Calu3 (cell line): Measurements from ENCODE around the gene PPM1H. TPM values are rescaled to one million over a fixed set of nuclear protein-coding genes. Genes with fewer than 3 reads are reported as not detected.

Source experiments
- BruUV-seq: library from RNA; stranded (reverse); fragments of 400-500 nt; replicated peaks from 2 replicates; lab custom pipeline; 2021; lab: Mats Ljungman, UMichigan
- CTCF ChIA-PET: fragments of 300-600 bp; sonication (Branson Sonifier 250); formaldehyde crosslinking; loops from one replicate; lab custom pipeline; 2022; ENCODE audit warnings: antibody characterized with exemption; lab: Charles Lee
- DNase-seq: peaks from one replicate; pipeline ENCODE4 v3.0.0; 2022
- H3K27ac Mint-ChIP-seq: one replicate; pipeline ENCODE4 v1.8.0; 2022; ENCODE audit warnings: mixed read lengths; ENCODE audit not compliant: unreplicated experiment
- H3K27me3 Mint-ChIP-seq: one replicate; pipeline ENCODE4 v1.8.0; 2022; ENCODE audit warnings: mixed read lengths; ENCODE audit not compliant: unreplicated experiment
- H3K36me3 Mint-ChIP-seq: one replicate; pipeline ENCODE4 v1.8.0; 2022; ENCODE audit warnings: mild to moderate bottlenecking, moderate library complexity, mixed read lengths; ENCODE audit not compliant: insufficient read depth, unreplicated experiment
- H3K4me1 Mint-ChIP-seq: one replicate; pipeline ENCODE4 v1.8.0; 2022; ENCODE audit warnings: mild to moderate bottlenecking, low read depth, mixed read lengths; ENCODE audit not compliant: unreplicated experiment
- H3K4me3 Mint-ChIP-seq: one replicate; pipeline ENCODE4 v1.8.0; 2022; ENCODE audit warnings: mild to moderate bottlenecking, low read depth, moderate library complexity, mixed read lengths; ENCODE audit not compliant: unreplicated experiment
- H3K9me3 Mint-ChIP-seq: one replicate; pipeline ENCODE4 v1.8.0; 2022; ENCODE audit warnings: low read depth, mixed read lengths; ENCODE audit not compliant: unreplicated experiment
- CTCF ChIP-seq: fragments of 200-600 bp; IDR thresholded peaks from one replicate; pipeline ENCODE4 v1.8.0; 2022; ENCODE audit warnings: antibody characterized with exemption; ENCODE audit not compliant: unreplicated experiment
- intact Hi-C: fragments of 100-400 bp; cut with micrococcal nuclease; formaldehyde crosslinking; loops from one replicate; pipeline ENCODE4 v1.10.0; 2022; ENCODE audit not compliant: unreplicated experiment
- total RNA-seq: library from RNA; stranded (reverse); gene quantifications from 2 replicates; pipeline ENCODE4 v1.2.3, GENCODE V29; 2022

PPM1H gene
- total RNA-seq, 1 experiment from 2014 or later = 36.7 TPM

- Mint-ChIP-seq H3K27me3 (no peaks in the 10 kb centered on the region), H3K4me1 (peaks cover 23% of the 10 kb centered on the region), H3K27ac (no peak overlapping the region), H3K9me3 (no peaks in the 10 kb centered on the region), H3K36me3 (no peaks in the 10 kb centered on the region), H3K4me3 (no peak overlapping the region)
- no peak for DNase-seq
- CTCF ChIA-PET = no interaction called here
- BruUV-seq = no TSS peak
- no peak for TF ChIP-seq CTCF
- intact Hi-C loops = loop anchor here (5.0 kb wide), 1 partner anchor 33 kb away; no protein-coding TSS in a partner anchor
Measured at GRCh38 chr12:62925680-62926079, 9.3 kb downstream of the PPM1H start.

- peaks cover 25% of the 10 kb centered on the region for H3K4me1 Mint-ChIP-seq
- H3K27me3 Mint-ChIP-seq = no peaks in the 10 kb centered on the region
- DNase-seq = no peak
- no peaks in the 10 kb centered on the region for H3K9me3 Mint-ChIP-seq
- CTCF ChIA-PET = no interaction called here
- H3K4me3 Mint-ChIP-seq = no peak overlapping the region
- BruUV-seq = no TSS peak
- no peak overlapping the region for H3K27ac Mint-ChIP-seq
- intact Hi-C loops = no loop called here
- no peaks in the 10 kb centered on the region for H3K36me3 Mint-ChIP-seq
- no peak for TF ChIP-seq CTCF
Measured at GRCh38 chr12:62924084-62924483, 10.9 kb downstream of the PPM1H start.

- Mint-ChIP-seq H3K27me3 (no peaks in the 10 kb centered on the region), H3K36me3 (no peaks in the 10 kb centered on the region), H3K4me3 (no peak overlapping the region), H3K4me1 (peaks cover 20% of the 10 kb centered on the region), H3K27ac (no peak overlapping the region), H3K9me3 (no peaks in the 10 kb centered on the region)
- BruUV-seq = no TSS peak
- no peak for TF ChIP-seq CTCF
- no peak for DNase-seq
- CTCF ChIA-PET = interaction anchor here (1.2 kb wide), 1 partner anchor 74 kb away, joined by 3 read pairs; no protein-coding TSS in a partner anchor
- intact Hi-C loops = no loop called here
Measured at GRCh38 chr12:62922539-62922938, 12.4 kb downstream of the PPM1H start.

GRCh38 chr12:62919838-62920237 lies 15.1 kb downstream of the PPM1H start:
- H3K27me3 Mint-ChIP-seq = no peaks in the 10 kb centered on the region
- peak overlapping the region; percentile 11 for H3K4me3 Mint-ChIP-seq
- TF ChIP-seq CTCF = no peak
- peak overlapping the region; percentile 11 for H3K27ac Mint-ChIP-seq
- no peaks in the 10 kb centered on the region for H3K9me3 Mint-ChIP-seq
- intact Hi-C loops = no loop called here
- H3K4me1 Mint-ChIP-seq = peaks cover 20% of the 10 kb centered on the region
- BruUV-seq = no TSS peak
- peak; percentile 56 for DNase-seq
- H3K36me3 Mint-ChIP-seq = no peaks in the 10 kb centered on the region
- CTCF ChIA-PET = interaction anchor here (1.3 kb wide), 1 partner anchor 66 kb away, joined by 3 read pairs; no protein-coding TSS in a partner anchor
